ENCODE data around the gene ACER2. TPM values are rescaled to one million over a fixed set of nuclear protein-coding genes. Genes with fewer than 3 reads are reported as not detected.
"Not testable (repeated sequence)": the region's sequence is repeated elsewhere in the genome, so short reads cannot be mapped to it uniquely, and the experiment has no call there.

The ACER2 gene
- total and polyA plus RNA-seq, 2 experiments from 2014 or later: 0.87 to 14.6 TPM

DNA sequence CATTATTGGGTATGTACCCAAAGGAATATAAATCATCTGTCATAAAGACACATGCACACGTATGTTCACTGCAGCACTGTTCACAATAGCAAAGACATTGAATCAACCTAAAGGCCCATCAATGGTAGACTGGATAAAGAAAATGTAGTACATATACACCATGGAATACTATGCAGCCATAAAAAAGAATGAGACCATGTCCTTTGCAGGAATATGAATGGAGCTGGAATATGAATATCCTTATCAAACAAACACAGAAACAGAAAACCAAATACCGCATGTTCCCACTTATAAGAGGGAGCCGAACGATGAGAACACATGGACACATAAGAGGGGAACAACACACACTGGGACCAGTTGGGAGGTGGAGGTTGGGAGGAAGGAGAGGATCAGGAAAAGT lies 19.3 kb upstream of the ACER2 start:
- not testable (repeated sequence) for ATAC-seq; H3K36me3 Mint-ChIP-seq (ENCODE audit: low read depth); DNase-seq (ENCODE audit: low spot score); H3K27me3 Mint-ChIP-seq (ENCODE audit: insufficient read depth, low read depth, poor library complexity); H3F3A ChIP-seq (replicated peaks; ENCODE audit: low read depth); H3K4me3 Mint-ChIP-seq; H3K9me2 ChIP-seq (ENCODE audit: insufficient read depth); H3K27ac ChIP-seq (ENCODE audit: low read depth); H4K20me1 ChIP-seq (replicated peaks; ENCODE audit: insufficient read depth); H3K79me2 ChIP-seq (replicated peaks; ENCODE audit: insufficient read depth); H3K4me3 ChIP-seq; H3K36me3 ChIP-seq (ENCODE audit: insufficient read depth); H3K4me2 ChIP-seq; H3K4me1 ChIP-seq (ENCODE audit: insufficient read depth); H3K4me1 Mint-ChIP-seq; H3K27me3 ChIP-seq (ENCODE audit: insufficient read depth); H3K9me3 Mint-ChIP-seq; H2AFZ ChIP-seq; H3K27ac Mint-ChIP-seq

GRCh38 chr9:19397845-19398244 lies 11.0 kb upstream of the ACER2 start:
- no peaks in the 10 kb centered on the region; the same call in 2 of the 3 replicates for H3K9me3 Mint-ChIP-seq
- DNase-seq (ENCODE audit: low spot score) (no peak), ATAC-seq (no peak)
- no peak overlapping the region for H3K4me2 ChIP-seq
- H3K27me3 Mint-ChIP-seq (ENCODE audit: insufficient read depth, low read depth, poor library complexity): peaks cover 4% of the 10 kb centered on the region
- 0 out of 2 replicates have a peak, but pooled peaks cover 7% of the 10 kb centered on the region for H3K9me2 ChIP-seq (ENCODE audit: insufficient read depth)
- no peaks in the 10 kb centered on the region for H3K4me1 ChIP-seq (ENCODE audit: insufficient read depth)
- H3F3A ChIP-seq (replicated peaks; ENCODE audit: low read depth): no peaks in the 10 kb centered on the region
- no peak overlapping the region for H3K4me3 ChIP-seq
- H3K36me3 ChIP-seq (ENCODE audit: insufficient read depth): no peaks in the 10 kb centered on the region; the same call in 1 of the 2 replicates
- no peaks in the 10 kb centered on the region for H3K4me1 Mint-ChIP-seq
- no peak for TF ChIP-seq ZNF331 (CRISPR knock-in tag; IDR thresholded peaks at IDR 0.05; ENCODE audit: low read depth)
- TF ChIP-seq, protein P1, sequence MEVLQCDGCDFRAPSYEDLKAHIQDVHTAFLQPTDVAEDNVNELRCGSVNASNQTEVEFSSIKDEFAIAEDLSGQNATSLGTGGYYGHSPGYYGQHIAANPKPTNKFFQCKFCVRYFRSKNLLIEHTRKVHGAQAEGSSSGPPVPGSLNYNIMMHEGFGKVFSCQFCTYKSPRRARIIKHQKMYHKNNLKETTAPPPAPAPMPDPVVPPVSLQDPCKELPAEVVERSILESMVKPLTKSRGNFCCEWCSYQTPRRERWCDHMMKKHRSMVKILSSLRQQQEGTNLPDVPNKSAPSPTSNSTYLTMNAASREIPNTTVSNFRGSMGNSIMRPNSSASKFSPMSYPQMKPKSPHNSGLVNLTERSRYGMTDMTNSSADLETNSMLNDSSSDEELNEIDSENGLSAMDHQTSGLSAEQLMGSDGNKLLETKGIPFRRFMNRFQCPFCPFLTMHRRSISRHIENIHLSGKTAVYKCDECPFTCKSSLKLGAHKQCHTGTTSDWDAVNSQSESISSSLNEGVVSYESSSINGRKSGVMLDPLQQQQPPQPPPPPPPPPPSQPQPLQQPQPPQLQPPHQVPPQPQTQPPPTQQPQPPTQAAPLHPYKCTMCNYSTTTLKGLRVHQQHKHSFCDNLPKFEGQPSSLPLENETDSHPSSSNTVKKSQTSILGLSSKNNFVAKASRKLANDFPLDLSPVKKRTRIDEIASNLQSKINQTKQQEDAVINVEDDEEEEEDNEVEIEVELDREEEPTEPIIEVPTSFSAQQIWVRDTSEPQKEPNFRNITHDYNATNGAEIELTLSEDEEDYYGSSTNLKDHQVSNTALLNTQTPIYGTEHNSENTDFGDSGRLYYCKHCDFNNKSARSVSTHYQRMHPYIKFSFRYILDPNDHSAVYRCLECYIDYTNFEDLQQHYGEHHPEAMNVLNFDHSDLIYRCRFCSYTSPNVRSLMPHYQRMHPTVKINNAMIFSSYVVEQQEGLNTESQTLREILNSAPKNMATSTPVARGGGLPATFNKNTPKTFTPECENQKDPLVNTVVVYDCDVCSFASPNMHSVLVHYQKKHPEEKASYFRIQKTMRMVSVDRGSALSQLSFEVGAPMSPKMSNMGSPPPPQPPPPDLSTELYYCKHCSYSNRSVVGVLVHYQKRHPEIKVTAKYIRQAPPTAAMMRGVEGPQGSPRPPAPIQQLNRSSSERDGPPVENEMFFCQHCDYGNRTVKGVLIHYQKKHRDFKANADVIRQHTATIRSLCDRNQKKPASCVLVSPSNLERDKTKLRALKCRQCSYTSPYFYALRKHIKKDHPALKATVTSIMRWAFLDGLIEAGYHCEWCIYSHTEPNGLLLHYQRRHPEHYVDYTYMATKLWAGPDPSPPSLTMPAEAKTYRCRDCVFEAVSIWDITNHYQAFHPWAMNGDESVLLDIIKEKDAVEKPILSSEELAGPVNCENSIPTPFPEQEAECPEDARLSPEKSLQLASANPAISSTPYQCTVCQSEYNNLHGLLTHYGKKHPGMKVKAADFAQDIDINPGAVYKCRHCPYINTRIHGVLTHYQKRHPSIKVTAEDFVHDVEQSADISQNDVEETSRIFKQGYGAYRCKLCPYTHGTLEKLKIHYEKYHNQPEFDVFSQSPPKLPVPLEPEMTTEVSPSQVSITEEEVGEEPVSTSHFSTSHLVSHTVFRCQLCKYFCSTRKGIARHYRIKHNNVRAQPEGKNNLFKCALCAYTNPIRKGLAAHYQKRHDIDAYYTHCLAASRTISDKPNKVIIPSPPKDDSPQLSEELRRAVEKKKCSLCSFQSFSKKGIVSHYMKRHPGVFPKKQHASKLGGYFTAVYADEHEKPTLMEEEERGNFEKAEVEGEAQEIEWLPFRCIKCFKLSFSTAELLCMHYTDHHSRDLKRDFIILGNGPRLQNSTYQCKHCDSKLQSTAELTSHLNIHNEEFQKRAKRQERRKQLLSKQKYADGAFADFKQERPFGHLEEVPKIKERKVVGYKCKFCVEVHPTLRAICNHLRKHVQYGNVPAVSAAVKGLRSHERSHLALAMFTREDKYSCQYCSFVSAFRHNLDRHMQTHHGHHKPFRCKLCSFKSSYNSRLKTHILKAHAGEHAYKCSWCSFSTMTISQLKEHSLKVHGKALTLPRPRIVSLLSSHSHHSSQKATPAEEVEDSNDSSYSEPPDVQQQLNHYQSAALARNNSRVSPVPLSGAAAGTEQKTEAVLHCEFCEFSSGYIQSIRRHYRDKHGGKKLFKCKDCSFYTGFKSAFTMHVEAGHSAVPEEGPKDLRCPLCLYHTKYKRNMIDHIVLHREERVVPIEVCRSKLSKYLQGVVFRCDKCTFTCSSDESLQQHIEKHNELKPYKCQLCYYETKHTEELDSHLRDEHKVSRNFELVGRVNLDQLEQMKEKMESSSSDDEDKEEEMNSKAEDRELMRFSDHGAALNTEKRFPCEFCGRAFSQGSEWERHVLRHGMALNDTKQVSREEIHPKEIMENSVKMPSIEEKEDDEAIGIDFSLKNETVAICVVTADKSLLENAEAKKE (CRISPR knock-in tag; IDR thresholded peaks at IDR 0.05): no peak
- H3K79me2 ChIP-seq (replicated peaks; ENCODE audit: insufficient read depth): no peaks in the 10 kb centered on the region
- H3K27ac Mint-ChIP-seq: no peak overlapping the region
- H3K27me3 ChIP-seq (ENCODE audit: insufficient read depth): no peaks in the 10 kb centered on the region
- no peak overlapping the region for H3K27ac ChIP-seq (ENCODE audit: low read depth)
- no peak overlapping the region for H2AFZ ChIP-seq
- H3K36me3 Mint-ChIP-seq (ENCODE audit: low read depth): no peaks in the 10 kb centered on the region; the same call in 2 of the 3 replicates
- no peak overlapping the region for H3K4me3 Mint-ChIP-seq
- H4K20me1 ChIP-seq (replicated peaks; ENCODE audit: insufficient read depth): no peaks in the 10 kb centered on the region

DNA sequence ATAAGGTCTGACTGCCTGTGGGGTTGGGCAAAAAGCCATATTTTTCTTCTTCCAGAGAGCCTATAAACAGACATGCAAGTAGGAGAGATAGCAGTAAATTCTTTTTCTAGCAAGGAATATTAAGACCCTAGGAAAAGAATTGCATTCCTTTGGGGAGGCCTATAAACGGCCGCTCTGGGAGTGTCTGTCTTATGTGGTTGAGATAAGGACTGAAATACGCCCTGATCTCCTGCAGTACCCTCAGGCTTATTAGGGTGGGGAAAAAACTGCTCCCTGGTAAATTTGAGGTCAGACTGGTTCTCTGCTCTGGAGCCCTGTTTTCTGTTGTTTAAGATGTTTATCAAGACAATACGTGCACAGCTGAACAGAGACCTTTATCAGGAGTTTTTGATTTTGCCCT lies 5.6 kb upstream of the ACER2 start:
- not testable (repeated sequence) for H3K27me3 ChIP-seq (ENCODE audit: insufficient read depth); H3K36me3 Mint-ChIP-seq (ENCODE audit: low read depth); H3K9me2 ChIP-seq (ENCODE audit: insufficient read depth); H3K4me1 Mint-ChIP-seq; H4K20me1 ChIP-seq (replicated peaks; ENCODE audit: insufficient read depth); H3K27ac ChIP-seq (ENCODE audit: low read depth); H3K9me3 Mint-ChIP-seq; H3K27ac Mint-ChIP-seq; H3K4me3 Mint-ChIP-seq; H3F3A ChIP-seq (replicated peaks; ENCODE audit: low read depth); H3K36me3 ChIP-seq (ENCODE audit: insufficient read depth); H3K4me1 ChIP-seq (ENCODE audit: insufficient read depth); ATAC-seq; H3K4me3 ChIP-seq; DNase-seq (ENCODE audit: low spot score); H3K79me2 ChIP-seq (replicated peaks; ENCODE audit: insufficient read depth); H3K4me2 ChIP-seq; H2AFZ ChIP-seq
- peaks cover 12% of the 10 kb centered on the region for H3K27me3 Mint-ChIP-seq (ENCODE audit: insufficient read depth, low read depth, poor library complexity)

Data from GM23338 (cell line).